ENCODE results near the gene MAP4K2. TPM values are rescaled to one million over a fixed set of nuclear protein-coding genes. Genes with fewer than 3 reads are reported as not detected.
A peak's percentile ranks its signal among the peaks of the same experiment; 100 is the strongest.

Gene MAP4K2
- total and polyA plus RNA-seq, 2 of the 4 experiments (the other 2 are of a cell fraction): 11.7 to 16.6 TPM

- no peak for TF ChIP-seq RAD21 (IDR thresholded peaks at IDR 0.05; ENCODE audit: low read length)
- TF ChIP-seq USF2 (IDR thresholded peaks at IDR 0.05; ENCODE audit: low read depth, low read length): no peak
- no peak for TF ChIP-seq CEBPB (IDR thresholded peaks at IDR 0.05; ENCODE audit: low read depth, low read length)
- no peak for TF ChIP-seq RFX5 (IDR thresholded peaks at IDR 0.05; ENCODE audit: low read depth, low read length)
- TF ChIP-seq CTCF (conservative IDR thresholded peaks at IDR 0.05; ENCODE audit: low read depth, low read length): no peak
- no peak for TF ChIP-seq POLR2A (IDR thresholded peaks at IDR 0.05; ENCODE audit: low read depth, low read length)
- no peak for TF ChIP-seq ELK1 (IDR thresholded peaks at IDR 0.05; ENCODE audit: borderline replicate concordance, low read depth, low read length)
- no peak for TF ChIP-seq SMC3 (IDR thresholded peaks at IDR 0.05; ENCODE audit: low read depth, low read length)
- no peak for TF ChIP-seq NFE2L2 (IDR thresholded peaks at IDR 0.05; ENCODE audit: low read depth, low read length)
- Histone ChIP-seq H2BK120ac (ENCODE audit: low read depth, low read length) (no peak overlapping the region), H3K4ac (ENCODE audit: low read depth, low read length) (no peak overlapping the region), H2AK9ac (replicated peaks; ENCODE audit: low read depth, low read length, poor library complexity) (no peak overlapping the region), H3K4me2 (ENCODE audit: low read depth, low read length) (no peak overlapping the region), H2BK15ac (ENCODE audit: low read depth, low read length) (no peak overlapping the region), H3K9me3 (ENCODE audit: control insufficient read depth, insufficient read depth, low read length) (no peaks in the 10 kb centered on the region), H3K56ac (ENCODE audit: extremely low read depth, insufficient read depth, low read length) (no peak overlapping the region), H4K91ac (ENCODE audit: insufficient read depth, low read depth, low read length) (no peak overlapping the region), H3K36me3 (ENCODE audit: control insufficient read depth, insufficient read depth, low read length) (no peaks in the 10 kb centered on the region), H3K9ac (ENCODE audit: low read depth, low read length) (no peak overlapping the region), H4K8ac (ENCODE audit: low read depth in 2 of 2, low read length in 2 of 2) (no peak overlapping the region), H3K4me3 (ENCODE audit: insufficient read depth, low read depth, low read length) (no peak overlapping the region), H3K27me3 (ENCODE audit: control insufficient read depth, insufficient read depth, low read length) (peaks cover 79% of the 10 kb centered on the region), H2AFZ (replicated peaks; ENCODE audit: low read length, poor library complexity) (peak overlapping the region; percentile 51), H3K18ac (ENCODE audit: low read depth, low read length) (no peak overlapping the region), H2AK5ac (ENCODE audit: low read depth, low read length) (no peak overlapping the region), H3K9me1 (ENCODE audit: insufficient read depth, low read length) (peaks cover 3% of the 10 kb centered on the region; the same call in 1 of the 2 replicates), H4K20me1 (ENCODE audit: insufficient read depth, low read length) (no peaks in the 10 kb centered on the region; the same call in 1 of the 2 replicates), H3K23ac (ENCODE audit: low read depth, low read length) (no peak overlapping the region), H2BK20ac (ENCODE audit: low read depth, low read length) (no peak overlapping the region), H4K5ac (ENCODE audit: low read depth, low read length) (no peak overlapping the region), H3K14ac (replicated peaks; ENCODE audit: low read depth, low read length) (no peak overlapping the region), H3K79me1 (ENCODE audit: low read depth in 1 of 2, low read length in 2 of 2) (no peaks in the 10 kb centered on the region), H2BK5ac (ENCODE audit: low read depth, low read length, poor library complexity, severe bottlenecking) (no peak overlapping the region), H3K27ac (ENCODE audit: insufficient read depth, low read length) (no peak overlapping the region), H3K4me1 (ENCODE audit: control insufficient read depth, insufficient read depth, low read length) (peaks cover 11% of the 10 kb centered on the region)
- CTCF ChIA-PET: no interaction called here
- WGBS, 2 experiments (ENCODE audit: extremely low coverage in 2 of 2, insufficient read length in 1 of 2): 20% methylated on average over 13 of the region's 24 CpGs; no CpG with 5 or more reads in 1 of the 2 experiments
- in situ Hi-C loops (cut with MboI; ENCODE audit: low sequenced_read_pairs) (no loop called here), dilution Hi-C loops (cut with HindIII; ENCODE audit: low sequenced_read_pairs, unreplicated experiment) (no loop called here), intact Hi-C loops (cut with micrococcal nuclease) (no loop called here)
- no peak for ATAC-seq (ENCODE audit: low read depth)
- DNase-seq: no peak
- BruUV-seq (replicated peaks): no TSS peak
- POLR2A ChIA-PET (ENCODE audit: unreplicated experiment): no interaction called here
Observed at GRCh38 chr11:64741375-64742086, 61.5 kb downstream of the MAP4K2 start.

Measured in IMR-90 (cell line).